GM04503 (cell line): Measurements from ENCODE around the gene DUSP23.

ENCODE experiments used
- DNase-seq: peaks from one replicate; pipeline ENCODE4 v3.0.0-alpha.2; 2012; ENCODE audit warnings: low read depth

Gene DUSP23

DNA sequence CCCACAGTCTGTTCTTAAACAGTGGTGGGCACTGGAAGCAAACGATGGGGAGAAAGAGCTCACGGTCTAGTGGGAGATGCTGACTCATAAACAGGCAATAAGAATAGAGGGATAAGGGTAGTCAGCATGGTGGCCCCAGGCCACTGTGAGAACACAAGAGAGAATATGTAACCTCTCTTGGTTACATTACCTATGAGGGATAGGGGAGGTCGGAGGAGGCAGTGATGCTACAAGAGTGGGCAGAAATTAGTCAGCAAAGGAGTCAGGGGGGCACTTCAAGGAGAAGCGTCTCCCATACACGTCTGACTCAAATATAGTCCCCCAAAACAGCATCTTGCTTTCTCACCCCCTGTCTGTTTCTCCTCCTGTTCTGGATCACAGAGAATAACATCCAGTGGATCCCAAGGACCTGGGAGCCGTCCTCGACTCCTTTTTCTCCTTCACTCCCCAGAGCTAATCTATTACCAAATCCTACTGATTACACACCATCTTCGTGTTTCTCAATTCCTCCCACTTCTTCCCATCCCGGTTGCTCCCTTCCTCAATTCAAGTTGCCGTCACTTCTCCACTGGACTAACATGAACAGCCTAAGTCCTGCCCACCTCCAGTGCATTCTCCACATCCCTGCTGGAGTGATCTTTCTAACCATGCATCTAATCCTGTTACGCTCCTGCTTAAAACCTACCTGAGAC lies 48.0 kb downstream of the DUSP23 start:
- no peak for DNase-seq

- no peak for DNase-seq
Measured at GRCh38 chr1:159829273-159829634, 48.5 kb downstream of the DUSP23 start.

- DNase-seq = peak; percentile 37
Measured at GRCh38 chr1:159829822-159830465, 49.2 kb downstream of the DUSP23 start.

GRCh38 chr1:159830722-159831121 lies 50.0 kb downstream of the DUSP23 start:
- no peak for DNase-seq

- DNase-seq = no peak
Measured at GRCh38 chr1:159831412-159832141, 50.8 kb downstream of the DUSP23 start.
